Colonic mucosa (tissue), 4 donors: Measurements from ENCODE around the gene C16orf74. TPM values are rescaled to one million over a fixed set of nuclear protein-coding genes. Genes with fewer than 3 reads are reported as not detected.

Source experiments
- DNase-seq: peaks from one replicate; pipeline ENCODE4 v3.0.0-alpha.2; 2020
- H3K27ac ChIP-seq: fragments of 200-600 bp; one replicate; pipeline ENCODE4 v1.8.0; 2021
- H3K27me3 ChIP-seq: fragments of 200-600 bp; one replicate; pipeline ENCODE4 v1.8.0; 2021
- H3K36me3 ChIP-seq: fragments of 200-600 bp; one replicate; pipeline ENCODE4 v1.8.0; 2021
- H3K4me1 ChIP-seq: fragments of 200-600 bp; one replicate; pipeline ENCODE4 v1.8.0; 2021; ENCODE audit warnings: mild to moderate bottlenecking
- H3K4me3 ChIP-seq: fragments of 200-600 bp; one replicate; pipeline ENCODE4 v1.8.0; 2021
- H3K9ac ChIP-seq, 2 donors: one replicate each; pipeline ENCODE4 v1.7.0; 2013; ENCODE audit warnings: control low read depth in 2 of 2, low read depth in 2 of 2, low read length in 2 of 2
- H3K9me3 ChIP-seq: fragments of 200-600 bp; one replicate; pipeline ENCODE4 v1.8.0; 2021
- CTCF ChIP-seq: fragments of 200-600 bp; IDR thresholded peaks from one replicate; pipeline ENCODE4 v1.8.0; 2022; ENCODE audit warnings: antibody characterized with exemption, mild to moderate bottlenecking
- intact Hi-C: fragments of 100-400 bp; cut with DNase I; formaldehyde crosslinking; loops from one replicate; pipeline ENCODE4 v1.14.1; 2022
- total RNA-seq, 2 donors: library from RNA; stranded (reverse); fragmentation: NEBNext Ultra II Directional in 1 of 2; extraction: Animal tissue kit (Norgen Biotek cat#: 25700) in 1 of 2; gene quantifications; one replicate each; pipeline ENCODE4 v1.2.1, GENCODE V29; 2021
- donor health status: healthy.
- donor health status: DM: no; HTN: no; CAD: no.
- donor health status: DM: no; HTN: no; CAD: no.

Gene C16orf74
- total RNA-seq, 2 donors from 2014 or later: 0.37 to 0.96 TPM

GRCh38 chr16:85722128-85722893, 28.6 kb downstream of the C16orf74 start:
- no peaks in the 10 kb centered on the region for H3K4me1 ChIP-seq
- no peaks in the 10 kb centered on the region for H3K9me3 ChIP-seq
- no peaks in the 10 kb centered on the region for H3K36me3 ChIP-seq
- no peak for DNase-seq
- H3K27ac ChIP-seq: no peak overlapping the region
- H3K27me3 ChIP-seq: no peaks in the 10 kb centered on the region
- no peak overlapping the region for H3K4me3 ChIP-seq
- no peak overlapping the region for H3K9ac ChIP-seq
- intact Hi-C loops: no loop called here
- no peak for TF ChIP-seq CTCF

GRCh38 chr16:85720302-85720637, 30.6 kb downstream of the C16orf74 start:
- no peak overlapping the region for H3K9ac ChIP-seq
- intact Hi-C loops: no loop called here
- no peaks in the 10 kb centered on the region for H3K9me3 ChIP-seq
- no peak overlapping the region for H3K27ac ChIP-seq
- H3K4me3 ChIP-seq: no peak overlapping the region
- no peaks in the 10 kb centered on the region for H3K27me3 ChIP-seq
- peak; percentile 52 for DNase-seq
- no peaks in the 10 kb centered on the region for H3K4me1 ChIP-seq
- TF ChIP-seq CTCF: no peak
- H3K36me3 ChIP-seq: no peaks in the 10 kb centered on the region

- Histone ChIP-seq H3K27me3 (no peaks in the 10 kb centered on the region), H3K36me3 (no peaks in the 10 kb centered on the region), H3K4me3 (no peak overlapping the region), H3K9ac (no peak overlapping the region), H3K9me3 (no peaks in the 10 kb centered on the region), H3K4me1 (no peaks in the 10 kb centered on the region), H3K27ac (no peak overlapping the region)
- intact Hi-C loops: loop anchor here (5.0 kb wide), 2 partner anchors 42 to 297 kb away; no protein-coding TSS in a partner anchor
- DNase-seq: no peak
- no peak for TF ChIP-seq CTCF
Observed at GRCh38 chr16:85719605-85720301, 31.1 kb downstream of the C16orf74 start.

GRCh38 chr16:85718682-85719081, 32.2 kb downstream of the C16orf74 start:
- H3K4me3 ChIP-seq: no peak overlapping the region
- no peaks in the 10 kb centered on the region for H3K4me1 ChIP-seq
- H3K36me3 ChIP-seq: no peaks in the 10 kb centered on the region
- no peaks in the 10 kb centered on the region for H3K27me3 ChIP-seq
- intact Hi-C loops: loop anchor here (5.0 kb wide), 2 partner anchors 41 to 296 kb away; no protein-coding TSS in a partner anchor
- no peaks in the 10 kb centered on the region for H3K9me3 ChIP-seq
- peak; percentile 30 for TF ChIP-seq CTCF
- H3K9ac ChIP-seq: no peak overlapping the region
- H3K27ac ChIP-seq: no peak overlapping the region
- peak; percentile 40 for DNase-seq

- H3K4me3 ChIP-seq: no peak overlapping the region
- DNase-seq: no peak
- no peaks in the 10 kb centered on the region for H3K4me1 ChIP-seq
- no peaks in the 10 kb centered on the region for H3K36me3 ChIP-seq
- no peak for TF ChIP-seq CTCF
- intact Hi-C loops: loop anchor here (5.0 kb wide), 2 partner anchors 41 to 296 kb away; no protein-coding TSS in a partner anchor
- no peaks in the 10 kb centered on the region for H3K27me3 ChIP-seq
- no peak overlapping the region for H3K27ac ChIP-seq
- H3K9me3 ChIP-seq: no peaks in the 10 kb centered on the region
- no peak overlapping the region for H3K9ac ChIP-seq
Observed at GRCh38 chr16:85718153-85718477, 32.8 kb downstream of the C16orf74 start.
